Activated gamma-delta T cell treated with anti-CD3 and anti-CD28 coated beads, Interleukin-2, amount 50 U/mL, for 16 hours (primary cell): ENCODE measurements around the gene NDUFB8.

Experiments
- DNase-seq: peaks from one replicate; pipeline ENCODE4 v3.0.0-alpha.2; 2020; ENCODE audit warnings: low read depth

Gene NDUFB8

GRCh38 chr10:100507357-100507732 is 22.3 kb downstream of the NDUFB8 start:
- no peak for DNase-seq

GRCh38 chr10:100506596-100507356 is 22.9 kb downstream of the NDUFB8 start:
- DNase-seq, result no peak

GRCh38 chr10:100505164-100505563 is 24.5 kb downstream of the NDUFB8 start:
- no peak for DNase-seq

DNA sequence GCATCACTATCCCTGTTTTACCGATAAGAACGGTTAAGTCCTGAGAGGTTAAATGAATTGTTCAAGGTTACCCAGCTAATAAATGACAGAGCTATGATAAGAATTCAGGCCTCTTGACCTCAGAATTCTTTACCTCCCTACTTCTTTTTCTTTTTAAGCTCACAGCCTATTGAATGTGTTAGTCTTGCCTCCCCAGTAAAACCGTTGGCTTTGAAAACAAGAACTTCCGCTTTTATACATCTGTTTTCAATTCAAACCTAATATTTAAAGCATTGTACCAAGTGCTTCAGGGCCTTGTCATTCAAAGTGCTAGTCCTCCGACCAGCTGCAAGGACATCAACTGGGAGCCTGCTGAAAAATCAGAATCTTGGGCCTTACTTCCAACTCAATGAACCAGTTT is 25.6 kb downstream of the NDUFB8 start:
- DNase-seq, result no peak

- no peak for DNase-seq
Measured at GRCh38 chr10:100502926-100503494, 26.7 kb downstream of the NDUFB8 start.

- no peak for DNase-seq
Measured at GRCh38 chr10:100501423-100501822, 28.2 kb downstream of the NDUFB8 start.

GRCh38 chr10:100498059-100498458 is 31.6 kb downstream of the NDUFB8 start:
- DNase-seq, result no peak

- DNase-seq, result no peak
Measured at GRCh38 chr10:100496567-100496966, 33.1 kb downstream of the NDUFB8 start.

- no peak for DNase-seq
Measured at GRCh38 chr10:100490531-100490930, 39.1 kb downstream of the NDUFB8 start.

GRCh38 chr10:100489396-100489795 is 40.3 kb downstream of the NDUFB8 start:
- no peak for DNase-seq

GRCh38 chr10:100487529-100487928 is 42.1 kb downstream of the NDUFB8 start:
- DNase-seq, result no peak

DNA sequence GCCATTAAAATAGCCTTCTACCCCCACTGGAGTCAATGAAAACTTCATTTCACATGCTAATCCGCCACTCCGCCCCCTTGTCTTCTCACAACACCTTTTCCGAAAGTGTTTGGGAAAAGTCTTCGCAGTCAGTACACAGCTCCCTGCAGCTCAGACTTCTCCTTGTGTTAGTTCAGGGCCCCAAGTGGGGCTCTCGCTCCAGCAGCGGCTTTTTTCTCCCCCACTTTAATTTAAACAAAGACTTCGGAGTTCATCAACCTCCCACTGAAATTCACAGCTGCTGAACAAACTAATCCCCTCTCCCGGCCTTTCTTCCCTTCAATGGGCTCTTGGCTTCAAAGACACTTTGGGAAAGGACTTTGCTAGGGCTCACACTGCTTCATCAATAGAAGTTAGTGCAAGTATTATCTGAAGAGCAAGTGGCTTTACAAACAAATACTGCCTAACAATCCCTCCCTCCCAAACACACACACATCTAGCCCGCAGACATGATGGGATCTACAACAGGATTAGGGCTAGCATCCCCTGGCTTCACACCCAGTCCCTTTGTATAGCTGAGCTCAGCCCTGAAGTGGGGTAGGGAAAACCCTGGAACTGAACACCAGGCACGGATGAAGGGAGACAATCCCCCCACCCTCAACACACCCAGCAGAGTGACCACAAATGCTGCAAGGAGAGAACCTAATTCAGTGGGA is 43.7 kb downstream of the NDUFB8 start:
- DNase-seq, result no peak

DNA sequence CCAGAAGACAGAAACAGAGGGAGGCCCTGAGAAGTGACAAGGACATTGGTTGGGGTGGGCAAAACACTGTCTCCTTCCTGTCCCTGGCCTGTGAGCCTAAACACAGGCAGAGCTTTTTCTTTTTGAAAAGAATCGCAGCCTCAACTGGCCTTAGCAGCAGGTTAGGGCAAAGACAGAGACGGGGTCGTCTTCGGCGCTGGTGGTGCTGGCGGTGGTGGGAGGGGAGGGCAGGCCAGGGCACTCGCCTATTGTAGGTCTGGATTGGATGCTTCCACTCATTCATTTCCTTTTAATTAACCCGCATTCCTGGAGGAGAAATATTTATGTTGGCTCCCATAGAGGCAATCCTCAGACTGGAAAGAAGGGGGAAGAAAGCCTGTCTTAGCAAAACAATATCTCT is 44.3 kb downstream of the NDUFB8 start:
- no peak for DNase-seq

- no peak for DNase-seq
Measured at GRCh38 chr10:100483876-100484666, 45.6 kb downstream of the NDUFB8 start.

- no peak for DNase-seq
Measured at GRCh38 chr10:100482834-100483185, 46.9 kb downstream of the NDUFB8 start.

DNA sequence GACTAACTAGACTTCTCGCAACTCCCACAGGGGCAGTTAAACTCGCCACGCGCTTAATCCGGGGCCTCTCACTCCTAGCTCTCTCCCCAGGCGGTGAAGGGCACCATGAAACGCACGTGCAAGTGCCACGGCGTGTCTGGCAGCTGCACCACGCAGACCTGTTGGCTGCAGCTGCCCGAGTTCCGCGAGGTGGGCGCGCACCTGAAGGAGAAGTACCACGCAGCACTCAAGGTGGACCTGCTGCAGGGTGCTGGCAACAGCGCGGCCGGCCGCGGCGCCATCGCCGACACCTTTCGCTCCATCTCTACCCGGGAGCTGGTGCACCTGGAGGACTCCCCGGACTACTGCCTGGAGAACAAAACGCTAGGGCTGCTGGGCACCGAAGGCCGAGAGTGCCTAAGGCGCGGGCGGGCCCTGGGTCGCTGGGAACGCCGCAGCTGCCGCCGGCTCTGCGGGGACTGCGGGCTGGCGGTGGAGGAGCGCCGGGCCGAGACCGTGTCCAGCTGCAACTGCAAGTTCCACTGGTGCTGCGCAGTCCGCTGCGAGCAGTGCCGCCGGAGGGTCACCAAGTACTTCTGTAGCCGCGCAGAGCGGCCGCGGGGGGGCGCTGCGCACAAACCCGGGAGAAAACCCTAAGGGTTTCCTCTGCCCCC is 47.4 kb downstream of the NDUFB8 start:
- peak; percentile 45 for DNase-seq

- DNase-seq, result peak; percentile 86
Measured at GRCh38 chr10:100481462-100482081, 48.1 kb downstream of the NDUFB8 start.

- no peak for DNase-seq
Measured at GRCh38 chr10:100480002-100480401, 49.7 kb downstream of the NDUFB8 start.

- DNase-seq, result no peak
Measured at GRCh38 chr10:100479037-100479436, 50.6 kb downstream of the NDUFB8 start.

GRCh38 chr10:100477970-100478369 is 51.7 kb downstream of the NDUFB8 start:
- DNase-seq, result no peak
